Astrocyte (in vitro differentiated cells and primary cell): ENCODE measurements around the gene MICAL3. TPM values are rescaled to one million over a fixed set of nuclear protein-coding genes. Genes with fewer than 3 reads are reported as not detected.

Source experiments
- DNase-seq: peaks from one replicate; pipeline ENCODE4 v3.0.0-alpha.2; 2010; ENCODE audit warnings: low read depth
- FAIRE-seq: peaks from 2 replicates; lab custom pipeline; 2011; peaks lifted over from hg19 to GRCh38; lab: Jason Lieb, UNC
- H2AFZ ChIP-seq: 2 replicates; pipeline ENCODE4 v1.6.0; 2012; ENCODE audit warnings: low read depth, low read length, inconsistent platforms
- H3K27ac ChIP-seq: 2 replicates; pipeline ENCODE4 v1.5.1; 2011; ENCODE audit warnings: low read depth, low read length, inconsistent platforms
- H3K27me3 ChIP-seq: 2 replicates; pipeline ENCODE4 v1.6.0; 2011; ENCODE audit warnings: low read length, inconsistent platforms; ENCODE audit not compliant: insufficient read depth
- H3K36me3 ChIP-seq: 2 replicates; pipeline ENCODE4 v1.5.1; 2011; ENCODE audit warnings: low read length, inconsistent platforms; ENCODE audit not compliant: insufficient read depth
- H3K4me1 ChIP-seq: 2 replicates; pipeline ENCODE4 v1.5.1; 2011; ENCODE audit warnings: low read length, inconsistent platforms; ENCODE audit not compliant: insufficient read depth
- H3K4me2 ChIP-seq: 2 replicates; pipeline ENCODE4 v1.6.0; 2012; ENCODE audit warnings: low read length, inconsistent platforms
- H3K4me3 ChIP-seq: 2 replicates; pipeline ENCODE4 v1.5.1; 2011; ENCODE audit warnings: low read depth, mild to moderate bottlenecking, low read length, inconsistent platforms; ENCODE audit not compliant: insufficient read depth
- H3K79me2 ChIP-seq: 2 replicates; pipeline ENCODE4 v1.6.0; 2012; ENCODE audit warnings: mild to moderate bottlenecking, low read length, inconsistent platforms; ENCODE audit not compliant: insufficient read depth
- H3K9ac ChIP-seq: 2 replicates; pipeline ENCODE4 v1.6.0; 2012; ENCODE audit warnings: mild to moderate bottlenecking, low read length, inconsistent platforms
- H3K9me3 ChIP-seq: 2 replicates; pipeline ENCODE4 v1.5.1; 2012; ENCODE audit warnings: low read depth, mild to moderate bottlenecking, low read length, inconsistent platforms; ENCODE audit not compliant: insufficient read depth
- H4K20me1 ChIP-seq: 2 replicates; pipeline ENCODE4 v1.6.0; 2012; ENCODE audit warnings: low read length, inconsistent platforms; ENCODE audit not compliant: insufficient read depth
- H3K27ac Mint-ChIP-seq: one replicate; pipeline ENCODE4 v1.8.0; 2021; ENCODE audit warnings: mild to moderate bottlenecking, mixed read lengths; ENCODE audit not compliant: unreplicated experiment
- H3K27me3 Mint-ChIP-seq: one replicate; pipeline ENCODE4 v1.8.0; 2021; ENCODE audit warnings: low read depth, mixed read lengths; ENCODE audit not compliant: unreplicated experiment
- H3K36me3 Mint-ChIP-seq: one replicate; pipeline ENCODE4 v1.8.0; 2021; ENCODE audit warnings: low read depth, mixed read lengths; ENCODE audit not compliant: unreplicated experiment
- H3K4me1 Mint-ChIP-seq: one replicate; pipeline ENCODE4 v1.8.0; 2021; ENCODE audit warnings: low read depth, mixed read lengths; ENCODE audit not compliant: unreplicated experiment
- H3K4me3 Mint-ChIP-seq: one replicate; pipeline ENCODE4 v1.8.0; 2021; ENCODE audit warnings: mild to moderate bottlenecking, moderate library complexity, mixed read lengths; ENCODE audit not compliant: unreplicated experiment
- H3K9me3 Mint-ChIP-seq: one replicate; pipeline ENCODE4 v1.8.0; 2021; ENCODE audit warnings: mild to moderate bottlenecking, mixed read lengths; ENCODE audit not compliant: unreplicated experiment
- EZH2 ChIP-seq: IDR thresholded peaks from 2 replicates; pipeline ENCODE4 v1.6.1; 2012; ENCODE audit warnings: mild to moderate bottlenecking, low read length, inconsistent platforms; ENCODE audit not compliant: insufficient read depth
- total RNA-seq: library from RNA; stranded (reverse); gene quantifications from 2 replicates; pipeline ENCODE4 v1.2.1, GENCODE V29; 2021
- TF ChIP-seq, protein P1 (sequence below): IDR thresholded peaks from 2 replicates; pipeline ENCODE4 v1.5.1; 2011; ENCODE audit warnings: low read depth, mild to moderate bottlenecking, inconsistent platforms, low read length, moderate library complexity; ENCODE audit not compliant: insufficient read depth

Gene MICAL3
- total RNA-seq, 1 donor from 2014 or later, result 113 TPM

DNA sequence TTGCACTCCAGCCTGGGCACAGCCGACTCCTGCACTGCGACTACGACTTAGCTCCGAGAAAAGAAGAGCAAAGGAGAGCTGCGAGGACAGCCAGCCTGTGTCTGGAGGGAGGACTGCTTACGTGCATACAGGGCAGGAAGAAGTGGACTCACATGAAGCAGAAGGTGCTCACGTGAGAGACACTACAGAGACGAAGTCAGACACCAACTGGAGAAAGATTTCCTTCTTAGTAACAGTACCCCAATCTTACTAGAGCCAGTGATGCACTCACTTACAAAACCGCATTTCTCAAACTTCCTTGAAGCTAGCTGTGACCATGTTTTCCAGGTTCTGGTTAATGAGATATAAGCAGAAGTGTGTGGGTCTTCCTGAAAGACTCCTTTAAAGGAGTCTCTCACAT is 67.7 kb downstream of the MICAL3 start:
- TF ChIP-seq EZH2, result no peak
- TF ChIP-seq, protein P1, sequence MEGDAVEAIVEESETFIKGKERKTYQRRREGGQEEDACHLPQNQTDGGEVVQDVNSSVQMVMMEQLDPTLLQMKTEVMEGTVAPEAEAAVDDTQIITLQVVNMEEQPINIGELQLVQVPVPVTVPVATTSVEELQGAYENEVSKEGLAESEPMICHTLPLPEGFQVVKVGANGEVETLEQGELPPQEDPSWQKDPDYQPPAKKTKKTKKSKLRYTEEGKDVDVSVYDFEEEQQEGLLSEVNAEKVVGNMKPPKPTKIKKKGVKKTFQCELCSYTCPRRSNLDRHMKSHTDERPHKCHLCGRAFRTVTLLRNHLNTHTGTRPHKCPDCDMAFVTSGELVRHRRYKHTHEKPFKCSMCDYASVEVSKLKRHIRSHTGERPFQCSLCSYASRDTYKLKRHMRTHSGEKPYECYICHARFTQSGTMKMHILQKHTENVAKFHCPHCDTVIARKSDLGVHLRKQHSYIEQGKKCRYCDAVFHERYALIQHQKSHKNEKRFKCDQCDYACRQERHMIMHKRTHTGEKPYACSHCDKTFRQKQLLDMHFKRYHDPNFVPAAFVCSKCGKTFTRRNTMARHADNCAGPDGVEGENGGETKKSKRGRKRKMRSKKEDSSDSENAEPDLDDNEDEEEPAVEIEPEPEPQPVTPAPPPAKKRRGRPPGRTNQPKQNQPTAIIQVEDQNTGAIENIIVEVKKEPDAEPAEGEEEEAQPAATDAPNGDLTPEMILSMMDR, result no peak
- H2AFZ ChIP-seq, result no peak overlapping the region
- peaks cover 21% of the 10 kb centered on the region for H3K4me1 Mint-ChIP-seq
- H3K27ac ChIP-seq, result no peak overlapping the region
- DNase-seq (no peak), FAIRE-seq (no peak)
- no peak overlapping the region for H3K4me2 ChIP-seq
- H3K36me3 Mint-ChIP-seq, result peaks cover 7% of the 10 kb centered on the region
- no peaks in the 10 kb centered on the region for H3K9me3 ChIP-seq
- H3K4me3 Mint-ChIP-seq, result no peak overlapping the region
- H3K4me3 ChIP-seq, result no peak overlapping the region
- no peak overlapping the region for H3K27ac Mint-ChIP-seq
- H3K4me1 ChIP-seq, result no peaks in the 10 kb centered on the region
- H3K79me2 ChIP-seq, result peaks cover 87% of the 10 kb centered on the region
- no peak overlapping the region for H3K9ac ChIP-seq
- no peaks in the 10 kb centered on the region for H3K27me3 Mint-ChIP-seq
- no peaks in the 10 kb centered on the region for H3K36me3 ChIP-seq
- no peaks in the 10 kb centered on the region for H3K27me3 ChIP-seq
- peaks cover 82% of the 10 kb centered on the region for H4K20me1 ChIP-seq
- H3K9me3 Mint-ChIP-seq, result no peaks in the 10 kb centered on the region

DNA sequence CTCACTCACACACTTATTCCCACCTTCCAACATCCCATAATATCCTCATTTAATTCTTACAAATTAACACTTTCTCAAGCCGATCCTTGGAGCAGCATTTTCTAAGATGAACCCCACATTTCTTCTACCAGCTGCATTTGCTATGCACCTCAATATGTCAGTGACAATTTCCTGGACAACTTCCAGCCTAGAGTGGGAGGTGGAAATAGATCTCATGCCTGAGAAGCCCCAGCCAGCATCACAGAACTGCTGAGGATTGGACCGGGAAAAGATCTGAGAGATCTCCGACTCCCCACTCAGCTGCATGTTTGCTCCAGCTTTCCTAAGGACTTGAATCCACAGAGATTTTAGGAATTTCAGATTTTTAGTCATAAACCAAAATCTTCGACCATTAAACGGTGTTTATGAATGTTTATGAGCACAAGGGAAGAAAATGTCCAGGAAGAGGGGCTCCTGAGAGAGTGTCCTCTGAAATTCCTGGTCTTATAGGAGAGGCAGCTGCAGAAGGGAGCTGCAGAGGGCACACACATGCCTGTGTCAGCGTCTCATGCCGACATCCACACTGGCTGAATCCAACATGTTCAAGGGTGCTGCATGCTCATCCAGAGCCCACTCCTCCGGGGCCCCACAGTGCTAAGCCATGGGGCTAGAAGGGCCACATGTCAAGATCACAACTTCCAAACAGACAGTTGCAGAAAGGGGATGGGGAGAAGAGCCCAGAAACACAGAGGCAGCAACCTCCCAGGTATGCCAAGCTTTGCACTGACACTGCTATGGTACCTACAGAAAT is 68.6 kb downstream of the MICAL3 start:
- H3K27ac ChIP-seq, result no peak overlapping the region
- no peaks in the 10 kb centered on the region for H3K36me3 ChIP-seq
- no peaks in the 10 kb centered on the region for H3K27me3 Mint-ChIP-seq
- no peak overlapping the region for H3K4me3 Mint-ChIP-seq
- H3K9me3 ChIP-seq, result no peaks in the 10 kb centered on the region
- H3K9me3 Mint-ChIP-seq, result no peaks in the 10 kb centered on the region
- no peak overlapping the region for H3K4me2 ChIP-seq
- no peak overlapping the region for H3K4me3 ChIP-seq
- no peak overlapping the region for H3K9ac ChIP-seq
- no peak for FAIRE-seq
- H3K79me2 ChIP-seq, result peaks cover 87% of the 10 kb centered on the region
- H2AFZ ChIP-seq, result no peak overlapping the region
- peaks cover 3% of the 10 kb centered on the region for H3K4me1 ChIP-seq
- TF ChIP-seq EZH2, result no peak
- TF ChIP-seq, protein P1, result no peak
- DNase-seq, result no peak
- H4K20me1 ChIP-seq, result peaks cover 82% of the 10 kb centered on the region
- H3K27ac Mint-ChIP-seq, result peak overlapping the region; percentile 41
- peaks cover 28% of the 10 kb centered on the region for H3K4me1 Mint-ChIP-seq
- no peaks in the 10 kb centered on the region for H3K27me3 ChIP-seq
- H3K36me3 Mint-ChIP-seq, result peaks cover 5% of the 10 kb centered on the region

DNA sequence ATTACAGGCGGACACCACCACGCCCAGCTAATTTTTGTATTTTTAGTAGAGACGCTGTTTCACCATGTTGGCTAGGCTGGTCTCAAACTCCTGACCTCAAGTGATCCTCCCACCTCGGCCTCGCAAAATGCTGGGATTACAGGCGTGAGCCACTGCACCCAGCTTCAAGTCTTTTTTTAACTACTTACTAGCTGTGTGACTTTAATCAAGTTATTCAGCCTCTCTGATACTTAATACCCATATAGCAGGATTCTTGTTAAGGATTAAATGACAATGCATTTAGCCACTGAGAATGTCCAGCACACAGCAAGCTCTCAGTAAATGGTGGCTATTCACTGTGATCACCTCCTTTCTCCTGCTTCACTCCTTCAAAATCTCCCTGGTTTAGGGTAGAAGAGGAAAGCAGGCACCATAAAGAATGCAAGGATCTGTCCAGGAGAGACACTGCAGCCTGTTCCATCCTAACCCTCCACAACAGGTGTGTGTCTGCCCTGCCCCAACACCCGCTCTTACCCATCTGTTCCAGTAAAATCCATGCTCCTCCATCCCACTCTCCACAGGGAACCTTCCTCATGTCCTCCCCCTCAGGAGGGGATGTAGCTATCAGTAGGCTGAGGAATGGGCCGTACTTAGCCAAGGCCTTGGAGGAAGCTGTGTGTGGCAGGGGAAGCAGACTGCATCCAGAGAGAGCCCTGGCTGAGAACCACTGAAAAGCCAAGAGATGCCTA is 69.3 kb downstream of the MICAL3 start:
- no peak overlapping the region for H3K27ac Mint-ChIP-seq

More for the DNA sequence above, 69.3 kb downstream of the MICAL3 start:
- Mint-ChIP-seq H3K27me3 (no peaks in the 10 kb centered on the region), H3K4me3 (no peak overlapping the region), H3K9me3 (no peaks in the 10 kb centered on the region), H3K36me3 (peaks cover 5% of the 10 kb centered on the region), H3K4me1 (peaks cover 29% of the 10 kb centered on the region)
- no peaks in the 10 kb centered on the region for H3K27me3 ChIP-seq
- no peak overlapping the region for H3K4me2 ChIP-seq
- H3K79me2 ChIP-seq, result peaks cover 86% of the 10 kb centered on the region
- H2AFZ ChIP-seq, result no peak overlapping the region
- H3K9ac ChIP-seq, result no peak overlapping the region
- no peaks in the 10 kb centered on the region for H3K36me3 ChIP-seq
- H4K20me1 ChIP-seq, result peaks cover 82% of the 10 kb centered on the region
- H3K27ac ChIP-seq, result no peak overlapping the region
- no peak for DNase-seq
- H3K9me3 ChIP-seq, result no peaks in the 10 kb centered on the region
- peaks cover 7% of the 10 kb centered on the region for H3K4me1 ChIP-seq
- no peak for TF ChIP-seq EZH2
- TF ChIP-seq, protein P1, result no peak
- no peak for FAIRE-seq
- H3K4me3 ChIP-seq, result no peak overlapping the region
